Endothelial cell of umbilical vein (primary cell): ENCODE measurements around the gene MLEC.

Experiments used
- CTCF ChIP-seq, 2 donors: IDR thresholded peaks; 1 replicate in 1 of 2; 2 replicates in 1 of 2; pipeline ENCODE4 v1.5.1; 2011; ENCODE audit warnings: low read length in 2 of 2, mild to moderate bottlenecking in 2 of 2, moderate library complexity in 2 of 2, control low read depth in 1 of 2, inconsistent platforms in 1 of 2, low read depth in 1 of 2; ENCODE audit not compliant: insufficient read depth in 1 of 2; ENCODE audit errors: extremely low read depth in 1 of 2
- JUN ChIP-seq: IDR thresholded peaks from 2 replicates; pipeline ENCODE4 v1.6.1; 2011; ENCODE audit warnings: borderline replicate concordance, low read depth; ENCODE audit not compliant: insufficient read length, insufficient read depth

GRCh38 chr12:120750806-120751205, 63.9 kb downstream of the MLEC start:
- no peak for TF ChIP-seq CTCF (IDR thresholded peaks at IDR 0.05; ENCODE audit: extremely low read depth in 1 of 2, insufficient read depth in 1 of 2, low read depth in 1 of 2, low read length in 2 of 2)
- no peak for TF ChIP-seq JUN
